Neuron (in vitro differentiated cells): ENCODE data around the gene TRAPPC2L.

Experiments used
- H2AFZ ChIP-seq: one replicate; pipeline ENCODE4 v1.6.1; 2013; ENCODE audit warnings: low read depth, mild to moderate bottlenecking, inconsistent platforms, low read length, moderate library complexity
- H3K27me3 ChIP-seq: one replicate; pipeline ENCODE4 v1.6.1; 2013; ENCODE audit warnings: low read length; ENCODE audit not compliant: insufficient read depth
- H3K36me3 ChIP-seq: one replicate; pipeline ENCODE4 v1.6.1; 2013; ENCODE audit warnings: low read length; ENCODE audit not compliant: insufficient read depth
- H3K4me1 ChIP-seq: one replicate; pipeline ENCODE4 v1.6.1; 2013; ENCODE audit warnings: low read length; ENCODE audit not compliant: insufficient read depth
- H3K4me3 ChIP-seq: 2 replicates; pipeline ENCODE4 v1.5.1; 2013; ENCODE audit warnings: mild to moderate bottlenecking, low read length, moderate library complexity
- H3K9me3 ChIP-seq: one replicate; pipeline ENCODE4 v1.6.1; 2013; ENCODE audit warnings: low read length

Gene TRAPPC2L

GRCh38 chr16:88864099-88864498 lies 7.2 kb downstream of the TRAPPC2L start:
- Histone ChIP-seq H3K9me3 (no peaks in the 10 kb centered on the region), H3K36me3 (peaks cover 17% of the 10 kb centered on the region), H3K4me3 (no peak overlapping the region), H2AFZ (no peak overlapping the region), H3K4me1 (no peaks in the 10 kb centered on the region), H3K27me3 (peaks cover 22% of the 10 kb centered on the region)

GRCh38 chr16:88864521-88864920 lies 7.6 kb downstream of the TRAPPC2L start:
- peaks cover 14% of the 10 kb centered on the region for H3K36me3 ChIP-seq
- no peak overlapping the region for H3K4me3 ChIP-seq
- peaks cover 26% of the 10 kb centered on the region for H3K27me3 ChIP-seq
- H3K4me1 ChIP-seq, result no peaks in the 10 kb centered on the region
- no peaks in the 10 kb centered on the region for H3K9me3 ChIP-seq
- H2AFZ ChIP-seq, result no peak overlapping the region

GRCh38 chr16:88865310-88865709 lies 8.4 kb downstream of the TRAPPC2L start:
- H3K4me3 ChIP-seq, result no peak overlapping the region
- H2AFZ ChIP-seq, result no peak overlapping the region

GRCh38 chr16:88865742-88866141 lies 8.8 kb downstream of the TRAPPC2L start:
- H3K9me3 ChIP-seq, result no peaks in the 10 kb centered on the region
- H2AFZ ChIP-seq, result no peak overlapping the region
- no peak overlapping the region for H3K4me3 ChIP-seq
- no peaks in the 10 kb centered on the region for H3K4me1 ChIP-seq
- peaks cover 4% of the 10 kb centered on the region for H3K36me3 ChIP-seq
- peaks cover 35% of the 10 kb centered on the region for H3K27me3 ChIP-seq

More at GRCh38 chr16:88865310-88865709, 8.4 kb downstream of the TRAPPC2L start:
- Histone ChIP-seq H3K27me3 (peaks cover 32% of the 10 kb centered on the region), H3K4me1 (no peaks in the 10 kb centered on the region), H3K9me3 (no peaks in the 10 kb centered on the region), H3K36me3 (peaks cover 6% of the 10 kb centered on the region)

GRCh38 chr16:88866151-88866920 lies 9.4 kb downstream of the TRAPPC2L start, which contains the start of gene PABPN1L:
PABPN1L (minus strand) TSS chr16:88866660; CDS start chr16:88866606, 54 bp downstream.
- Histone ChIP-seq H3K4me1 (no peaks in the 10 kb centered on the region), H3K9me3 (no peaks in the 10 kb centered on the region), H3K27me3 (peaks cover 37% of the 10 kb centered on the region), H2AFZ (no peak within 1 kb of the TSS), H3K36me3 (peaks cover 4% of the 10 kb centered on the region), H3K4me3 (no peak within 1 kb of the TSS)

- H3K4me3 ChIP-seq, result no peak overlapping the region
- H3K36me3 ChIP-seq, result no peaks in the 10 kb centered on the region
- no peaks in the 10 kb centered on the region for H3K4me1 ChIP-seq
- H3K27me3 ChIP-seq, result peaks cover 49% of the 10 kb centered on the region
- no peaks in the 10 kb centered on the region for H3K9me3 ChIP-seq
- no peak overlapping the region for H2AFZ ChIP-seq
Observed at GRCh38 chr16:88867581-88868246, 10.8 kb downstream of the TRAPPC2L start.

- Histone ChIP-seq H3K4me3 (no peak overlapping the region), H2AFZ (no peak overlapping the region), H3K9me3 (no peaks in the 10 kb centered on the region), H3K36me3 (no peaks in the 10 kb centered on the region), H3K27me3 (peaks cover 56% of the 10 kb centered on the region), H3K4me1 (no peaks in the 10 kb centered on the region)
Observed at GRCh38 chr16:88868974-88869672, 12.2 kb downstream of the TRAPPC2L start.

GRCh38 chr16:88869673-88869980 lies 12.7 kb downstream of the TRAPPC2L start:
- peaks cover 56% of the 10 kb centered on the region for H3K27me3 ChIP-seq
- no peak overlapping the region for H3K4me3 ChIP-seq
- H3K4me1 ChIP-seq, result no peaks in the 10 kb centered on the region
- H3K36me3 ChIP-seq, result no peaks in the 10 kb centered on the region
- H3K9me3 ChIP-seq, result no peaks in the 10 kb centered on the region
- no peak overlapping the region for H2AFZ ChIP-seq

GRCh38 chr16:88870608-88871348 lies 13.9 kb downstream of the TRAPPC2L start:
- H3K27me3 ChIP-seq, result peaks cover 58% of the 10 kb centered on the region
- no peaks in the 10 kb centered on the region for H3K9me3 ChIP-seq

GRCh38 chr16:88871349-88871702 lies 14.4 kb downstream of the TRAPPC2L start:
- H3K9me3 ChIP-seq, result no peaks in the 10 kb centered on the region
- no peak overlapping the region for H3K4me3 ChIP-seq
- H3K36me3 ChIP-seq, result no peaks in the 10 kb centered on the region
- H2AFZ ChIP-seq, result no peak overlapping the region
- H3K27me3 ChIP-seq, result peaks cover 54% of the 10 kb centered on the region
- H3K4me1 ChIP-seq, result no peaks in the 10 kb centered on the region

More at GRCh38 chr16:88870608-88871348, 13.9 kb downstream of the TRAPPC2L start:
- no peak overlapping the region for H2AFZ ChIP-seq
- no peaks in the 10 kb centered on the region for H3K4me1 ChIP-seq
- H3K4me3 ChIP-seq, result no peak overlapping the region
- H3K36me3 ChIP-seq, result no peaks in the 10 kb centered on the region

GRCh38 chr16:88871730-88872416 lies 14.9 kb downstream of the TRAPPC2L start:
- Histone ChIP-seq H3K4me1 (no peaks in the 10 kb centered on the region), H3K36me3 (no peaks in the 10 kb centered on the region), H3K27me3 (peaks cover 51% of the 10 kb centered on the region), H3K4me3 (no peak overlapping the region), H2AFZ (no peak overlapping the region), H3K9me3 (no peaks in the 10 kb centered on the region)

- no peaks in the 10 kb centered on the region for H3K9me3 ChIP-seq
- no peaks in the 10 kb centered on the region for H3K4me1 ChIP-seq
- H3K27me3 ChIP-seq, result peaks cover 51% of the 10 kb centered on the region
- no peak overlapping the region for H3K4me3 ChIP-seq
- no peaks in the 10 kb centered on the region for H3K36me3 ChIP-seq
- H2AFZ ChIP-seq, result no peak overlapping the region
Observed at GRCh38 chr16:88872650-88873331, 15.9 kb downstream of the TRAPPC2L start.
